Suprapubic skin (tissue), 4 donors: Measurements from ENCODE around the gene TEX264. TPM values are rescaled to one million over a fixed set of nuclear protein-coding genes. Genes with fewer than 3 reads are reported as not detected.

Source experiments
- DNase-seq, 2 donors: peaks; one replicate each; pipeline ENCODE4 v3.0.0-alpha.2; 2019; ENCODE audit warnings: low spot score in 2 of 2
- H3K27ac ChIP-seq: fragments of 200-600 bp; sonication (generic); one replicate; pipeline ENCODE4 v1.5.1; 2019
- H3K27me3 ChIP-seq: fragments of 200-600 bp; sonication (generic); one replicate; pipeline ENCODE4 v1.5.1; 2019
- H3K36me3 ChIP-seq: fragments of 200-600 bp; sonication (generic); one replicate; pipeline ENCODE4 v1.5.1; 2019
- H3K4me1 ChIP-seq: fragments of 200-600 bp; sonication (generic); one replicate; pipeline ENCODE4 v1.5.1; 2019
- H3K4me3 ChIP-seq: fragments of 200-600 bp; sonication (generic); one replicate; pipeline ENCODE4 v1.5.1; 2019; ENCODE audit warnings: mild to moderate bottlenecking
- H3K9me3 ChIP-seq: fragments of 200-600 bp; sonication (generic); one replicate; pipeline ENCODE4 v1.5.1; 2019
- CTCF ChIP-seq, 2 donors: fragments of 200-600 bp in 1 of 2; fragments of 450-650 bp in 1 of 2; sonication (generic) in 1 of 2; IDR thresholded peaks; one replicate each; pipeline ENCODE4 v1.5.1; 2016 to 2019; ENCODE audit warnings: antibody characterized with exemption in 2 of 2, mild to moderate bottlenecking in 1 of 2, moderate library complexity in 1 of 2
- EP300 ChIP-seq: sonication (generic); formaldehyde crosslinking; IDR thresholded peaks from one replicate; pipeline ENCODE4 v1.6.1; 2017; ENCODE audit warnings: antibody characterized with exemption
- POLR2A ChIP-seq, 2 donors: fragments of 450-650 bp; IDR thresholded peaks; one replicate each; pipeline ENCODE4 v1.6.1; 2017; ENCODE audit warnings: antibody characterized with exemption in 2 of 2, mild to moderate bottlenecking in 2 of 2, moderate library complexity in 2 of 2
- POLR2AphosphoS5 ChIP-seq, 3 donors: sonication (generic); formaldehyde crosslinking; IDR thresholded peaks; one replicate each; pipeline ENCODE4 v1.6.1; 2017; ENCODE audit warnings: antibody characterized with exemption in 3 of 3
- WGBS: methylation state at CpG from one replicate; pipeline ENCODE4 v1.1.5; 2018; 5-methylcytosine and 5-hydroxymethylcytosine counted together
- total RNA-seq, 4 donors: library from RNA; depleted of rRNA; stranded (reverse); fragments of >200 nt; gene quantifications; one replicate each; pipeline ENCODE4 v1.1.0, GENCODE V29; 2016

Gene TEX264
- total RNA-seq, 4 donors from 2014 or later: 52.3 to 137 (median 129) TPM

DNA sequence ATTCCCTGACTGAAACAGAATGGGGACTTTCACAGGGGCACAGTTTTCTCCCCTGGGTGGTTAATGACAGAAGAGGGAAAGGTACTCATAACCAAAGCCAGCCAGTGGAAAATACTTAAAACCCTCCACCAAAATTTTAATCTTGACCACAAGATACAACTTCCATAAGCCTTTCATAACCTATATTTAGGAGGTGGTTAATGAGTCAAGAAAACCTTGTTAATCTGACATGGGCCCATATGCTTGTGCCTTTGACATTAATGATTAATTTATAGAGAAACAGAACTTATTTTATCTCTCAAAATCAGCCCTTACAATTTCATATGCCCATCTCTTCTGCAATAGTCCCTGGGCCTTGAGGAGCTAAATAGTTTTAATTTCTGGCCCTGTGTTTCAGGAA lies 76.8 kb downstream of the TEX264 start:
- Histone ChIP-seq H3K36me3 (no peaks in the 10 kb centered on the region), H3K27me3 (no peaks in the 10 kb centered on the region), H3K4me3 (no peak overlapping the region), H3K27ac (no peak overlapping the region), H3K4me1 (no peaks in the 10 kb centered on the region), H3K9me3 (no peaks in the 10 kb centered on the region)
- DNase-seq: no peak
- TF ChIP-seq EP300: no peak
- TF ChIP-seq CTCF (IDR thresholded peaks at IDR 0.05): no peak
- no peak for TF ChIP-seq POLR2A (IDR thresholded peaks at IDR 0.05)
- TF ChIP-seq POLR2AphosphoS5 (IDR thresholded peaks at IDR 0.05): no peak

GRCh38 chr3:51748327-51748726 lies 77.3 kb downstream of the TEX264 start:
- Histone ChIP-seq H3K27ac (no peak overlapping the region), H3K36me3 (no peaks in the 10 kb centered on the region), H3K27me3 (no peaks in the 10 kb centered on the region), H3K4me3 (no peak overlapping the region), H3K9me3 (no peaks in the 10 kb centered on the region), H3K4me1 (no peaks in the 10 kb centered on the region)
- DNase-seq: no peak
- TF ChIP-seq CTCF (IDR thresholded peaks at IDR 0.05): no peak
- no peak for TF ChIP-seq POLR2AphosphoS5 (IDR thresholded peaks at IDR 0.05)
- TF ChIP-seq POLR2A (IDR thresholded peaks at IDR 0.05): no peak
- no peak for TF ChIP-seq EP300
- WGBS: 52% methylated on average over 1 of the region's 1 CpG

DNA sequence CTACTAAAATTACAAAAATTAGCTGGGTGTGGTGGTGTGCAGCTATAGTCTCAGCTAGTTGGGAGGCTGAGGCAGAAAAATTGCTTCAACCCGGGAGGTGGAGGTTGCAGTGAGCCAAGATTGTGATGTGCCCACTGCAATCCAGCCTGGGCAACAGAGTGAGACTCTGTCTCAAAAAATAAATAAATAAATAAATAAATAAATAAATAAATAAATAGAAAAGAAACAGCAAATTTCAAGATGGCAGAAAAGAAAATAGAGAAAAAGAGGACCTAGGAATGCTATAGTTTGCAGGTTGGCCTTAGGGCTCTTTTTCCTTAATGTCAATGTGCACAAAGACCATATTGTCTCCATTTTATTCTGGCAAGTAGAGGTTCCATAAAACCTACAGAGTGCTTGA lies 79.8 kb downstream of the TEX264 start:
- H3K9me3 ChIP-seq: no peaks in the 10 kb centered on the region
- H3K27ac ChIP-seq: no peak overlapping the region
- H3K4me1 ChIP-seq: no peaks in the 10 kb centered on the region
- no peaks in the 10 kb centered on the region for H3K27me3 ChIP-seq
- H3K4me3 ChIP-seq: no peak overlapping the region
- H3K36me3 ChIP-seq: no peaks in the 10 kb centered on the region
- TF ChIP-seq POLR2AphosphoS5 (IDR thresholded peaks at IDR 0.05) (no peak), EP300 (no peak), POLR2A (IDR thresholded peaks at IDR 0.05) (no peak), CTCF (IDR thresholded peaks at IDR 0.05) (no peak)
- WGBS: 96% methylated on average over 1 of the region's 1 CpG
- DNase-seq: no peak

GRCh38 chr3:51751287-51751686 lies 80.2 kb downstream of the TEX264 start:
- WGBS: 96% methylated on average over 2 of the region's 2 CpGs
- no peaks in the 10 kb centered on the region for H3K9me3 ChIP-seq

More at GRCh38 chr3:51751287-51751686, 80.2 kb downstream of the TEX264 start:
- Histone ChIP-seq H3K36me3 (no peaks in the 10 kb centered on the region), H3K4me3 (no peak overlapping the region), H3K27me3 (no peaks in the 10 kb centered on the region), H3K4me1 (no peaks in the 10 kb centered on the region), H3K27ac (no peak overlapping the region)
- no peak for DNase-seq
- TF ChIP-seq POLR2A (IDR thresholded peaks at IDR 0.05): no peak
- TF ChIP-seq POLR2AphosphoS5 (IDR thresholded peaks at IDR 0.05): no peak
- TF ChIP-seq EP300: no peak

Other genes starting within 250 kb of the TEX264 start
- 10 to 100 TPM; 18.9 to 29.9 (median 23.7) TPM for gene DCAF1, start 171.2 kb upstream of the TEX264 start, total RNA-seq
- gene RAD54L2, start 132.5 kb upstream of the TEX264 start, total RNA-seq: 10 to 100 TPM; 15.0 to 36.5 (median 20.4) TPM
- 1 to 10 TPM; 1.9 to 7.3 (median 5.8) TPM for gene GRM2, start 35.8 kb downstream of the TEX264 start, total RNA-seq
- gene IQCF6, start 108.0 kb downstream of the TEX264 start, total RNA-seq: not detected
- not detected for gene IQCF2, start 190.4 kb downstream of the TEX264 start, total RNA-seq
- gene IQCF5, start 204.3 kb downstream of the TEX264 start, total RNA-seq: not detected
- gene IQCF1, start 232.1 kb downstream of the TEX264 start, total RNA-seq: not detected